ENCODE results near the gene UBTD1.

The UBTD1 gene

DNA sequence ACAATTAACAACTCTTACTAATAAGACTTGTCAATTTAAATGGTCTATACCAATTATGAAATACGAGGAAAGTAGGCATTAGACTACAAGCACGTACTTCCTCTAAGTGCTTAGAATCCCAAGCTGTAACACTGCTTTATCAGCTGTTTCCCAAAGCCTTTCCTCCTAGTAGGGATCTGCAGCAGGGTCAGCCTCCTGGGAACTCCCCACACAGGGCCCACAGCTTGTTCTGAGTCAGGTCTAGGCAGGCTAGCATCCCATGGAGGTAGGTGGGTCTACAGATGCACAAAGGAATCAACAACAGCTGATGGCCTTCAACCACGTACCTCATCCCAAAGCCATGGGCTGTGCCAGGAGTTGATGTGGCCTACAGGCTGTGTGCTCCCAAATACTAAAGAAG is 15.2 kb upstream of the UBTD1 start:
- no peak for DNase-seq (ENCODE audit: low read depth)

- no peak for DNase-seq (ENCODE audit: low read depth)
Measured at GRCh38 chr10:97483921-97484320, 14.8 kb upstream of the UBTD1 start.

- no peak for DNase-seq (ENCODE audit: low read depth)
Measured at GRCh38 chr10:97485647-97486281, 13.0 kb upstream of the UBTD1 start.

- DNase-seq (ENCODE audit: low read depth): no peak
Measured at GRCh38 chr10:97490592-97490991, 8.1 kb upstream of the UBTD1 start.

GRCh38 chr10:97494151-97494550 is 4.6 kb upstream of the UBTD1 start:
- DNase-seq (ENCODE audit: low read depth): no peak

GRCh38 chr10:97494863-97495506 is 3.7 kb upstream of the UBTD1 start:
- DNase-seq (ENCODE audit: low read depth): no peak

DNA sequence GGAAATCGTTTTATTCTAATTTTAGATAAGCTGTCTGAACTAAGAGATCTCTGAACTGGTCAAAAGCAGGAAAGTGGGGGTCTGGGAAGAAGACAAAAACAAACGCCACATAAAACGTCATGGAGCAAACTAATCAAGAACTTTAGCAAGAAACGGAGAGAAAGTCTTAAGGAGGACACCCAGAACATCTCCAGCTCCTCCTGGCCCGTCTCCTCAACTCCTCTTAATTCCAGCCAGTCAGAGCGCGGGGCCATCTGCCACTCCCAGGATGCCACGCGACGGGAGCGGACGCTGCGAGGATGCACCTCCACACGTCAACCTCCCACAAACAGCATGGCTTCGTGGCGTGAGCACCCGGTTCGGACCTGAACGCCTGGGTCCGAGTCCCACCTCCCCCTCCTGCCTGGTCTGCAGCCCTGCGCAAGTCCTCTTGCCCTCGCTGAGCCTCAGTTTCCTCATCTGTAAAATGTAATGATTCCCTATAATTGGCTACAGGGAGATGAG is 1.1 kb upstream of the UBTD1 start:
- peak; percentile 46 for DNase-seq (ENCODE audit: low read depth)

DNA sequence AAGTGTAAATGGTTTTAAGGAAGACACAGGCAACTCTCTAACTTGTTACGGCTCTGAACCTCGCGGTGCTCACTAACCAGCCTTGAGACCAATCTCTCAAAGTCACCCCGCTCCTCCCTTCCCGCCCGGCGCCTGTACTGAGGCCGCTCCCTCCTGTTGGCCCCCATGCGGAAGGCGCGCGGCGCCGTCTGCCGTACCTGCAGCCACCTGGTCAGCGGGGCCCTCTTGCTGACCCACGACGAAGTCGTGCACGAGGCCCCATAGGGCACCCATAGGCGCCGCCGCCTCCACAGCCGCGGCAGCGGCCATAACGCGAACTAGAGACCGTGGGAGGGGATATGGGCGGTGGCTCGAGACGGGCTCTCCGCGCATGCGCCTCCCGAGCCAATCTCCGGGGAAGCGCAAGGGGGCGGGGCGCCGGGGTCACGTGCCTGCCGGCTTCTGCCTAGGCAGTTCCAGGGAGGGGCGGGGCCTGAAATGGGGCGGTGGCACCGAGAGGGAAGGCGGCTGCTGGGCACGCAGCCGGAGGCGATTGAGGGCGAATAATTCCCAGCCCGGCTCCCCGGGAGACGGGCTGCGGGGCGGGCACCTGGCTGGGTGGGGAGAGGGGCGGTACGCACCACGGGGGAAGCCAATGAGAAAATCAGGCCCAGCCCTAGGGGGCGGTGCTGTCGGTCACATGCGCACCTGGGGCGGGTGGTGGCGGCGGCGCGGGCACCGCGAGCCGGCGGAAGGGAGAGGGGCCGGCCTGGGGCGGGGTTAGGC is 466 bp upstream of the UBTD1 start, which contains the start of gene MMS19:
Gene MMS19, minus strand, starts transcription at position 347 of the 765 bp plus-strand sequence. Its CDS starts 38 bp downstream, at position 309.
- peak; percentile 99 for DNase-seq (ENCODE audit: low read depth)

DNA sequence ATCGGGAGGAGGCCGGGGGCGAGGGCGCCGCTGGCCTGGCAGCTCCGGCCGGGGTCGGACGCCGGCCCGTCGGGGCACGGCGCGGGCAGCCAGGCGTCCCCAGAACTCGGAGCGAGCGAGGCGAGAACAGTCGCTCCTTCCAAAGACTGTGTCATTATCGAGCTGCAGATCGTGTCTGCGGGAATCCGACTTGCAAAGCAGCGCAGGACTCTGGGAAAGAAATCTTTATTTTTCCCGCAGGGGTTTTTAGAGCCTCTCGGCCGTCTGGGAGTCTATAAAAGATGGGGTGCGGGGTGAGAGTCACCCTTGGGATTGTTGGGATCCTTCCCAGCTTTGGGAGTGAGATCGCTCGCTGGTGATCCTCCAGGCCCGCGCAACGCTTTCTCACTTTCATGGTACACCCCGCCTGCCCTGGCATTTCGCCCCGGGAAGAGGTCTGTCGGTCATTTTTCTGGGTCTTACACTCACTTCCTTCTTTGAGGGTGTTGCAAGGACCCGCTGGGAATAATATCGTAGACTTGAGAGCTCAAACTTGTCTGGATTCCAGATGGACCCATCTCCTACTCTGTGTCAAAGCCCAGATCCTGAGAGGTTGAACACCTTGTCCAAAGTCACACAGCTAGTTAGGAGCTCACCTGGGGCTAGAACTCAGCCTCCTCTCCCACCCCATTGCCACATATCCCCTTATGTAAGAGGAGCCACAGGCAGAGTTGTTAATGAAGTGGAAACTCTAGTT is 1.0 kb downstream of the UBTD1 start:
- DNase-seq (ENCODE audit: low read depth): no peak

GRCh38 chr10:97500297-97500575 is 1.5 kb downstream of the UBTD1 start:
- no peak for DNase-seq (ENCODE audit: low read depth)

- no peak for DNase-seq (ENCODE audit: low read depth)
Measured at GRCh38 chr10:97502916-97503315, 4.2 kb downstream of the UBTD1 start.

- no peak for DNase-seq (ENCODE audit: low read depth)
Measured at GRCh38 chr10:97503406-97503805, 4.7 kb downstream of the UBTD1 start.

GRCh38 chr10:97505152-97505551 is 6.4 kb downstream of the UBTD1 start:
- no peak for DNase-seq (ENCODE audit: low read depth)

DNA sequence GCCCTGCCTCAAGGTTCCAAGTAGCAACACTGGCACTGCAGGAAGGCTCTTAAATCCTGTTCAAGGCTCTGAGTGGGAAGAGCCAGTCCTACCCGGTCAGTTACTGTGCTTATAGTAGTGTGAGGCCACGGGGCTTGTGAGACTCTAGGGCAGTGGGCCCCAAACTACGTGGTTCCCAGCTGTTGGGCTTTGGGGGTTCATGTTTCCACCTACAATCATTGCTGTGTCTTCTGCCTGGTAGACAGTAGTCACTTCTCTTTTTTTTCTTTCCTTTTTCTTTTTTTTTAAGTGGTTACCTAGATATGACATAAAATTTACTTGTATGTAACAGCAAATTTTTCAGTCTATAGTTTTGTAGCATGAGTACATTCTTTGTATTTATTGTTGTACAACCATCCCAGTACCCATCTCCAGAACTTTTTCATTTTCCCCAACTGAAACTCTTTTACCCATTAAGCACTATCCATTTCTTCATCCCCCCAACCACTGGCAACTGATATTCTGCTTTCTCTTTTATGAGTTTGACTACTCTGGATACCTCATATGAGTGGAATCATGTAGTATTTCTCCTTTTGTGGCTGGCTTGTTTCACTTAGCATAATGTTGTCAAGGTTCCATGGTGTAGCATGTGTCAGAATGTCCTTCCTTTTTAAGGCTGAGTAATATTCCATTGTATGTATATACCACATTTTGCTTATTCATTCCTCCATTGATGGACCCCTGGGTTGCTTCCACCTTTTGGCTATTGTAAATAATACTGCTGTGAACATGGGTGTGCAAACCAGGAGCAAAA is 7.7 kb downstream of the UBTD1 start:
- DNase-seq (ENCODE audit: low read depth): no peak

- DNase-seq (ENCODE audit: low read depth): no peak
Measured at GRCh38 chr10:97508342-97508741, 9.6 kb downstream of the UBTD1 start.

- no peak for DNase-seq (ENCODE audit: low read depth)
Measured at GRCh38 chr10:97509120-97509680, 10.5 kb downstream of the UBTD1 start.

- no peak for DNase-seq (ENCODE audit: low read depth)
Measured at GRCh38 chr10:97510686-97511085, 12.0 kb downstream of the UBTD1 start.

DNA sequence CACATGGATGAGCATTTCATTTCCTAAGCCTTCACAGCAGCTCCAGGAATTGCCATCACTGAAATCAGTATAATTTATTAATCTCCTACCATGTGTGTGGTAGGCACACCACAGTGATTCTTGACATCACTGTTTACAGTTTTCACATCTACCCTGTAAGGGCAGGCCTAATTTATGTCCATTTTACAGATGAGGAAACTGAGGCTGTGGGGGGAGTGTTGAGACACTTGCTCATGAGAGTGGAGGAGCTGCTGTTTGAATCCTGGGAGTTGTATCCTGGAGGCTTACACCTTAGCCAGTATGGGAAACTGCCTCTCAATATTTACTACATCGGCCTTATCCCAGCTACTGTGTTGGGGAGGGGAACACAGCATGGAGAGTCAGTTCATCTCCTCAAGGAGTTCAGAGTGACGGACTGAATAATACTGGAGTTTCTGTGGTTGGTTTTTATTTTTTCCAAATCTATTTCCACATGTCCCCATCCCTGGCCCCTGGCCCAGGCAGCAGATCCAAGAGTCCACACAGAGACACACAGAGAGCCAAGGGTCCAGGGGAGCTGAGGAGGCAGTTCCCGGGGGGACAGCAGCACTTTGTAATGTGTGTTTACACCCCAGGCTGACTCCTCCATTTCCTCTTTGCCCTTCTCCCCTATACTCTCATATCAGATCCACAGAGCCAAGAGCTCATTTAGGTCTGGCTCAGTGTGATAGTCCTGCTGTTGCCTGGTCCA is 13.2 kb downstream of the UBTD1 start:
- DNase-seq (ENCODE audit: low read depth): no peak

- DNase-seq (ENCODE audit: low read depth): no peak
Measured at GRCh38 chr10:97512993-97513392, 14.3 kb downstream of the UBTD1 start.

GRCh38 chr10:97514344-97514743 is 15.6 kb downstream of the UBTD1 start:
- no peak for DNase-seq (ENCODE audit: low read depth)

Data from activated T-helper 1 cell treated with Interleukin-2 at 50 U/mL for 16 hours (primary cell).